Lung (tissue), 12 donors: ENCODE data around the gene GPR55. TPM values are rescaled to one million over a fixed set of nuclear protein-coding genes. Genes with fewer than 3 reads are reported as not detected.

ENCODE experiments used
- ATAC-seq: fragments of 200-7000 bp; cut with Tn5 transposase; one replicate; pipeline ENCODE4 v1.9.1; 2020; ENCODE audit warnings: moderate number of reproducible peaks; ENCODE audit not compliant: insufficient read depth, low FRiP score
- DNase-seq, 3 donors: peaks; one replicate each; pipeline ENCODE4 v3.0.0-alpha.2; 2013 to 2017
- H3K27ac ChIP-seq, 2 donors: one replicate each; pipeline ENCODE4 v1.5.1; 2013; ENCODE audit warnings: mild to moderate bottlenecking in 2 of 2, moderate library complexity in 2 of 2, control low read depth in 1 of 2, inconsistent platforms in 1 of 2, low read depth in 1 of 2, low read length in 1 of 2
- H3K27me3 ChIP-seq, 3 donors: one replicate each; pipeline ENCODE4 v1.5.1; 2013; ENCODE audit warnings: low read length in 2 of 3; ENCODE audit not compliant: control insufficient read depth in 3 of 3, insufficient read depth in 3 of 3
- H3K36me3 ChIP-seq, 4 donors: one replicate each; pipeline ENCODE4 v1.5.1; 2013; ENCODE audit warnings: low read length in 4 of 4, mild to moderate bottlenecking in 1 of 4, moderate library complexity in 1 of 4; ENCODE audit not compliant: control insufficient read depth in 4 of 4, insufficient read depth in 4 of 4
- H3K4me1 ChIP-seq, 5 donors: one replicate each; pipeline ENCODE4 v1.5.1; 2013; ENCODE audit warnings: low read length in 5 of 5, mild to moderate bottlenecking in 2 of 5, moderate library complexity in 1 of 5; ENCODE audit not compliant: control insufficient read depth in 5 of 5, insufficient read depth in 5 of 5
- H3K4me3 ChIP-seq: one replicate; pipeline ENCODE4 v1.5.1; 2013; ENCODE audit warnings: mild to moderate bottlenecking, control low read depth, moderate library complexity
- H3K9ac ChIP-seq, 2 donors: one replicate each; pipeline ENCODE4 v1.5.1; 2013; ENCODE audit warnings: low read length in 2 of 2, control low read depth in 1 of 2; ENCODE audit not compliant: insufficient read depth in 1 of 2
- H3K9me3 ChIP-seq, 4 donors: one replicate each; pipeline ENCODE4 v1.5.1; 2013; ENCODE audit warnings: low read length in 3 of 4, mild to moderate bottlenecking in 1 of 4, moderate library complexity in 1 of 4; ENCODE audit not compliant: control insufficient read depth in 4 of 4, insufficient read depth in 3 of 4
- WGBS, 2 donors: extraction: QIAGEN DNeasy Blood & Tissue Kit; methylation state at CpG; one replicate each; pipeline ENCODE4 v1.1.7; 2013; 5-methylcytosine and 5-hydroxymethylcytosine counted together
- polyA plus RNA-seq, 2 donors: library from polyadenylated mRNA; stranded (reverse); fragments of 200-250 nt; gene quantifications; one replicate each; pipeline ENCODE4 v1.2.1, GENCODE V29; 2013
- total RNA-seq, 2 donors: library from RNA; depleted of rRNA in 1 of 2; stranded (reverse); fragments of >200 nt in 1 of 2; gene quantifications; one replicate each; pipeline ENCODE4 v1.2.1, GENCODE V29; 2014 to 2021
- TF ChIP-seq, protein P1 (sequence below): IDR thresholded peaks from 2 replicates; pipeline ENCODE4 v1.5.1; 2012; ENCODE audit warnings: mild to moderate bottlenecking; ENCODE audit errors: control extremely low read depth, extremely low read depth
- donor health status: control.
- donor health status: control.
- donor health status: Bipolar disorder and iron deficiency.
- donor health status: healthy.
- donor health status: DM: yes; HTN: yes; CAD: no.

GPR55 gene
- total and polyA plus RNA-seq, 4 donors, result 0.18 to 0.58 (median 0.29) TPM

DNA sequence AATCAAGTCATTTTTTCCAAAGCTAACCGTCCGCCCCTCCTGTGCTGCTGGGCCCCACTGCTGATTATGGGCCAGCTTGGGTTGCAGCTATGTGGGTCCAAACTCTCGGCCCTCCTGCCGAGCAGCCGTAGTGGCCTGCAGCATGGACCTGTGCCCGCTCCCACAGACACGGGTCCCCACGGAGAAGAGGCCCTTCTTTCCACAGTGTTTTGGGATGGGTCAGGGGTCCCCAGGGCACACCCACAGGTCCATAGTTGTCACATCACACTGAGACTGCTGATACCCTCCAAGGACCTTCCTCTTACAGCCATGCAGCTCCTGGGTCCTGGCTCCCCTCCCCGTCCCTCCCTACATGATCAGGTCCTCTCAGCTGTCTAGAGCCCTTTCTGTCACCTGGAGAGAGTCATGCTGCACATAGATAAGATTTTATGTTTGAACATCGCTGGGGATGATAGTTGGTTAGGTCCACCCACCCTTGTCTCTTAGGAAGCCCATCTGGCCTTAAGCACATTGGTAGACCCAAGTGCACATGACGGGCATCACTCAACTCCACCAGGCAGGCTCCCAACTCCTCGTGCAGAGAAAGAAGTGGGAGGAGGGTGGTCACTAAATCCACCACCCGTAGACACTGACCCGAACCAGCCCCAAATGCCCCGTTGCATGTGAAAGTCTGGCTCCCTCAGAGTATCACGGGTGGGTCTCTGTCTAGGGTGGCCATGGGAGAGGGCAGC, 17.5 kb downstream of the GPR55 start:
- WGBS, 2 donors, result 92 to 95% methylated on average over 16 of the region's 16 CpGs
- peaks cover 0 to 5% (median 0%) of the 10 kb centered on the region in 3 donors for H3K27me3 ChIP-seq
- peaks cover 0 to 11% (median 0%) of the 10 kb centered on the region in 5 donors for H3K4me1 ChIP-seq
- no peaks in the 10 kb centered on the region for H3K9me3 ChIP-seq
- ATAC-seq, result no peak
- H3K4me3 ChIP-seq, result no peak overlapping the region
- no peaks in the 10 kb centered on the region for H3K36me3 ChIP-seq
- H3K9ac ChIP-seq, result no peak overlapping the region
- TF ChIP-seq, protein P1, sequence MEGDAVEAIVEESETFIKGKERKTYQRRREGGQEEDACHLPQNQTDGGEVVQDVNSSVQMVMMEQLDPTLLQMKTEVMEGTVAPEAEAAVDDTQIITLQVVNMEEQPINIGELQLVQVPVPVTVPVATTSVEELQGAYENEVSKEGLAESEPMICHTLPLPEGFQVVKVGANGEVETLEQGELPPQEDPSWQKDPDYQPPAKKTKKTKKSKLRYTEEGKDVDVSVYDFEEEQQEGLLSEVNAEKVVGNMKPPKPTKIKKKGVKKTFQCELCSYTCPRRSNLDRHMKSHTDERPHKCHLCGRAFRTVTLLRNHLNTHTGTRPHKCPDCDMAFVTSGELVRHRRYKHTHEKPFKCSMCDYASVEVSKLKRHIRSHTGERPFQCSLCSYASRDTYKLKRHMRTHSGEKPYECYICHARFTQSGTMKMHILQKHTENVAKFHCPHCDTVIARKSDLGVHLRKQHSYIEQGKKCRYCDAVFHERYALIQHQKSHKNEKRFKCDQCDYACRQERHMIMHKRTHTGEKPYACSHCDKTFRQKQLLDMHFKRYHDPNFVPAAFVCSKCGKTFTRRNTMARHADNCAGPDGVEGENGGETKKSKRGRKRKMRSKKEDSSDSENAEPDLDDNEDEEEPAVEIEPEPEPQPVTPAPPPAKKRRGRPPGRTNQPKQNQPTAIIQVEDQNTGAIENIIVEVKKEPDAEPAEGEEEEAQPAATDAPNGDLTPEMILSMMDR, result no peak
- no peak overlapping the region for H3K27ac ChIP-seq
- DNase-seq, result no peak

DNA sequence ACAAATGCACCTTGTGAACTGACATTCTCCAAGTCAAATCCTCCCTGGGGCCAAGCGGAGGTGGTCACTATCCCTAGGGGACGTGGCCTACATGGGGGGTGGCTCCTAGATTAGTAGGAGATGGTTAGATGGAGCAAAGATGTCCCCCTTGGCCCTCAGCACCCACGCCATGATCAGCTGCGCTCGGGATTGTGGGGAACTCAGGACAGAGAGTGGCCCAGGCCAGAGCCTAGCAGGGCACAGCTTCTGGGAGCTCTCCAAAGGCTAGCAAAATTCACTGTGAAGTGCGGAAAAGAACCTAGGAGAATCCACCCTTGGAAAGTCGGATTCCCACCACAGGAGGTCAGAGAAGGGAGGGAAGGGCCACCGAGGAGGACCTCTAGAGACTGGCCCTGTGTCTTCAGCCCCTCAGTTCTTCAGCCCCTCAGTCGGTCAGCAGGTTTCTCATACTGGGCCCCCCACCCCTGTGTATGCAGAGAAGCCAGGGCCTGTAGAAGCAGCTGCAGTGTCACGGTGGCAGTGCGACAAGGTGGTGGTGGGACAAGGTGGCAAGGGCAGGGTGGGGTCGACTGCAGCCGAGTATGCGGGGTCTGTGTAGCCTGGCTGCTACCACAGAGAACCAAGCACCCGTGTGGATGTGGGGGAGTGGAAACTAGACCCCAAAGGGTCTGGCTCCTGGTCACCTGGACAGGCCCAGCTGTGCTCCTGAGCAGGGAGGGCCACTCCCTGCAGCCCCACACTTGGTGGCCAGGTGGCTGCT, 18.4 kb downstream of the GPR55 start:
- Histone ChIP-seq H3K4me1 (peaks cover 0 to 11% (median 0%) of the 10 kb centered on the region in 5 donors), H3K27ac (no peak overlapping the region), H3K4me3 (no peak overlapping the region), H3K27me3 (peaks cover 0 to 6% (median 0%) of the 10 kb centered on the region in 3 donors), H3K9ac (no peak overlapping the region), H3K36me3 (no peaks in the 10 kb centered on the region), H3K9me3 (no peaks in the 10 kb centered on the region)
- ATAC-seq, result no peak
- TF ChIP-seq, protein P1, result no peak
- no peak for DNase-seq
- 94 to 96% methylated on average over 15 of the region's 15 CpGs for WGBS, 2 donors

DNA sequence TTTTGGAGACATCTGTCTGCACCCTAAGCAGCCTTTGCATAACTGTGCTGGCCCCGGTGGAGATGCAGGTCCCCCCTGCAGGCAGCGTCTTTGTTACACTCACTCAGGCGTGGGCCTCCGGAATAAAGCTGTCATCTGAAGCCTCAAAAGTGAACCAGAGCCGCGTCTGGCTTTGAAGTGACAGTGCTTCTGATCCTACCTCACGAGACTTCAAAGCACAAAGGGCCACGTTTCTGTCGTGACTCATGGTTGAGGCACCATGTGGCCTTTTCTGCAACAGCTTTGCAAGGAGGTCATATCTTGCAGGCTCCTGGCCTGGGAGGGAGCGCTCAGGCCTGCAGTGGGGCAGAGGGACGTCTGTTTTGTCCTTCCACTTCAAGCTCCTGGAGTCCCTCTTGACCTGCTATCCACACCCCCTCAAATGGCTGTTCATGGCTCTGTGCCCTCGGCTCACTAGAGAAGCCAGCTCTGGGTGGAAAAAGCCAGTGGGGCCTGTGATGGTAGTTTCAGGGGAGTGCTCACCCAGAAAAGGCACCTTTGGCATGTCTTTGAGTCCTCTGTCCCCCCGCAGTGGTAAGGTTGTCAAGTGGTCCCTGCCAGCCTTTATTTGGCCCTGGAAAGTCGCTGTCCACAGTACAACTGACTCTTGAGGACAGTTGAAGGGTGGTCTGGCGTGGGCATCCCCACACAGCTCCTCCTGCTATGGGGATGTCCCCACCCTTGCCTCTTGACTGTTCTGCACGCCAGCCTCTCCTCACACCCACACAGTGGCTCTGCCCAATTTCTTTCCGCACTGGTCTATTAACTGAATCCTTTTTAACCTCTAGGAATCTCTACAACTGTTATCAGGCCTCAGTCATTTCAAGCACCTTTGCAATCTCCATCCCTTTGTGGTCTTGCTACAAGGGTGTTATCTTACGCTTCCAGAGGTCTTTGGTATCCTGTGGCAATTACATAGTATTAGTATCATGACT, 19.3 kb downstream of the GPR55 start:
- Histone ChIP-seq H3K27me3 (peaks cover 0 to 6% (median 0%) of the 10 kb centered on the region in 3 donors), H3K27ac (no peak overlapping the region), H3K36me3 (no peaks in the 10 kb centered on the region), H3K9ac (no peak overlapping the region), H3K4me3 (no peak overlapping the region), H3K4me1 (peaks cover 0 to 11% (median 0%) of the 10 kb centered on the region in 5 donors), H3K9me3 (no peaks in the 10 kb centered on the region)
- TF ChIP-seq, protein P1, result no peak
- 71 to 73% methylated on average over 18 of the region's 18 CpGs for WGBS, 2 donors
- no peak for ATAC-seq
- DNase-seq, result no peak
